Stimulated activated CD8-positive, alpha-beta memory T cell treated with anti-CD3 and anti-CD28 coated beads, Interleukin-7, amount 100 ng/mL, for 4 hours (primary cell): ENCODE results near the gene CCDC12.

Source experiments
- DNase-seq, 2 donors: peaks; one replicate each; pipeline ENCODE4 v3.0.0-alpha.2; 2020; ENCODE audit warnings: low read depth in 2 of 2

CCDC12 gene

DNA sequence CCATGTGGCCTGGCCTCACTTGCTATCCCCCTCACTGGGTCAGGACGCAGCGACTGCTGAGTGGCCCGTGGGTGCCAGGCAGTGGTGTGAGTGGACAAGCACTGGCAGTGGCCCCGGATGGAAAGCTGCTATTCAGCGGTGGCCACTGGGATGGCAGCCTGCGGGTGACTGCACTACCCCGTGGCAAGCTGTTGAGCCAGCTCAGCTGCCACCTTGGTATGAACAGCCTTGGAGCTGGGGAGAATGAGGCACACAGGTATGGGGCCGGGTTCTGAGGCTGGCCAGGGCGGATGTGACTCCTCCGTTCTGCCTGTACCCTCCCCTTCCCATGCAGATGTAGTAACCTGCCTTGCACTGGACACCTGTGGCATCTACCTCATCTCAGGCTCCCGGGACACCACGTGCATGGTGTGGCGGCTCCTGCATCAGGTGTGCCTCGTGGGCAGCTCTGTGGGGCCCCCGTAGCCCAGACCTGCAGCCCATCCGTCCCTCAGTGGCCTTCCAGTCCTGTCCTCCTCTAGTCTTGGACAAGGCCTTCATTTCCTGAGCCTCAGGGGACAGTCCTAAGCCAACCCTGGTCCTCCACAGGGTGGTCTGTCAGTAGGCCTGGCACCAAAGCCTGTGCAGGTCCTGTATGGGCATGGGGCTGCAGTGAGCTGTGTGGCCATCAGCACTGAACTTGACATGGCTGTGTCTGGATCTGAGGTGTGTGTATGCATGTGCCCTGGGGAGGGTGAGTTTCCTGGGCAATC is 31.1 kb upstream of the CCDC12 start:
- DNase-seq, result no peak

DNA sequence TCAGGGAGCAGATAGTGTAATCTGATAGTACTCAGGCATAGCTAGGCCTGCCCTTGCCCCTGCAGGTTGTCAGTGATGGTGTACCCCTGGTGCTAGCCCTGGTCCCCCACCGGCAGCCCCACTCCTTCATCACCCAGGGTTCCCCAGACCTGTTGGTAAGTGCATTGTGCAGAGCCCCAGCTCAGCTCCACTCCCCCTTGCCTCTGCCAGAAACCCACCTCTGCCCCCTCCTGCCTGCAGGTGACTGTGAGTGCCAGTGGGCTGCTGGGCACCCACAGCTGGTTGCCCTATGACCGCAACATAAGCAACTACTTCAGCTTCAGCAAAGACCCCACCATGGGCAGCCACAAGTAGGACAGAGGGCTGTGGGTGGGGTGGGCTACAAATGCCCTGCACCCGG is 30.5 kb upstream of the CCDC12 start:
- no peak for DNase-seq

DNA sequence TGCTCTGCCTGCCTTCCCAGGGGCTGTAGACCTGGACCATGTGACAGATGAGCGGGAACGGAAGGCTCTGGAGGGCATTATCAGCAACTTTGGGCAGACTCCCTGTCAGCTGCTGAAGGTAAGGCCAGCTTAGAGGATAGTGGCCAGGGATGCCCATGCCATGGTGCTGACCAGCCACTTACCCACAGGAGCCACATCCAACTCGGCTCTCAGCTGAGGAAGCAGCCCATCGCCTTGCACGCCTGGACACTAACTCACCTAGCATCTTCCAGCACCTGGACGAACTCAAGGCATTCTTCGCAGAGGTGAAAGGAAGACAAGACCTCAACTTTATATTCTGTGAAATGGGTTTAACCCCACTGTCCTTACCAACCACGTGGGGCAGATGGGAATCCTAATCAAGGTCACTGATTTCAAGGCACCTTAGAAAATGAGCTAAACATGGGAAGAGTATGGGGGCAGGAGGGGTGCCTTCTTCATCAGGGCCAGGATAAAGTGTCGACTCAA is 29.7 kb upstream of the CCDC12 start:
- DNase-seq, result no peak

DNA sequence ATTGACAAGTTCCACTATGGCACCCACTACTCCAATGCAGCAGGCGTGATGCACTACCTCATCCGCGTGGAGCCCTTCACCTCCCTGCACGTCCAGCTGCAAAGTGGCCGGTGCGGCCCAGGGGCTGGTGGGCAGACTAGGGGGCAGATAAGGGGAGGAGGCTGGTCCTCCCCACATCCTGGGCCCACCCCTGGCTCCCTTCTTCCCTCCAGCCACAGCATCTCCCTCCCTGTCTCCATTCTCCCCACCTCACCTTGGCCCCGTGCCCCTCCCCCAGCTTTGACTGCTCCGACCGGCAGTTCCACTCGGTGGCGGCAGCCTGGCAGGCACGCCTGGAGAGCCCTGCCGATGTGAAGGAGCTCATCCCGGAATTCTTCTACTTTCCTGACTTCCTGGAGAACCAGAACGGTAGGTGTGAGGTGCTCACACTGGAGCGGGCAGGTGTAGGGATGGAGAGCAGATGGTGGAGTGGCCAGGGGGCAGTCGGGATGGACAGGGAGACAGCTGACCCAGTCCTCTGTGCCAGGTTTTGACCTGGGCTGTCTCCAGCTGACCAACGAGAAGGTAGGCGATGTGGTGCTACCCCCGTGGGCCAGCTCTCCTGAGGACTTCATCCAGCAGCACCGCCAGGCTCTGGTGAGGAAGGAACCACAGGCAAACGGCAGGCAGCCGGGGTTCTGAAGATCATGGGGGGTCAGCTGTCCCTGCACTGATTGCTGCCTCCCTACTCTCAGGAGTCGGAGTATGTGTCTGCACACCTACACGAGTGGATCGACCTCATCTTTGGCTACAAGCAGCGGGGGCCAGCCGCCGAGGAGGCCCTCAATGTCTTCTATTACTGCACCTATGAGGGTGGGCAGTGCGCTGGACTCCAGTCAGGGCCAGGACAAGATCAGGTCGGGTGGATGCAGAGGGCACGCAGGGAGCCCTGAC is 28.9 kb upstream of the CCDC12 start:
- no peak for DNase-seq

DNA sequence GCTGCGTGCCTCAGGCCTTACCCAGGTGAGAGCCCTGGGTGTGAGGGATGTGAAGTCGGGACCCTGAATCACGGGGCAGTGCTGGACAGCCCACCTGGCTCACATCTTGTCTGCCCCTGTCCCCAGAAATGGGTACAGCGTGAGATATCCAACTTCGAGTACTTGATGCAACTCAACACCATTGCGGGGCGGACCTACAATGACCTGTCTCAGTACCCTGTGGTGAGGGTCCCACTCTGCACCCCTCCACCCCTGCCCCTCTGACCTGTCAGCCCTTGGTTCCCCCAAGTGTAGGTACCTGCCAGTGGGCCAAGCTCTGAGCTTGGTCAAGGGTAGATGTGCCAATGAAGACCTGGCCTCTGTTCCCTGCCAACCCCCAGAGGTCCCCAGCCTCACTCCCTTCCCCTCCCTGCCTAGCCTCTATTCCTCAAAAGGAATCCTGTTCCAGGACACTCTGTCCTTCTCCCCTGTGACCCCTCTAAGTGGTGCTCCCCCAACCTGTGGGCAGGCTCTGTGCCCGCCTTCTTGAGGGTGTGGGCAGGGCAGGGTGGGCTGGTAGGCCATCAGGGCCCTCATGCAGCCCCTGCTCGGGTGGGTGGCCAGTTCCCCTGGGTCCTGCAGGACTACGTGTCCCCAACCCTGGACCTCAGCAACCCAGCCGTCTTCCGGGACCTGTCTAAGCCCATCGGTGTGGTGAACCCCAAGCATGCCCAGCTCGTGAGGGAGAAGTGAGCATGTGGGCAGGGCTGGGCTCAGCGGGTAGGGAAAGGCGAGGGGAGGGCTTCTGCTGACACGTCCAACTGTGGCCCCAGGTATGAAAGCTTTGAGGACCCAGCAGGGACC is 28.0 kb upstream of the CCDC12 start:
- DNase-seq, result no peak

DNA sequence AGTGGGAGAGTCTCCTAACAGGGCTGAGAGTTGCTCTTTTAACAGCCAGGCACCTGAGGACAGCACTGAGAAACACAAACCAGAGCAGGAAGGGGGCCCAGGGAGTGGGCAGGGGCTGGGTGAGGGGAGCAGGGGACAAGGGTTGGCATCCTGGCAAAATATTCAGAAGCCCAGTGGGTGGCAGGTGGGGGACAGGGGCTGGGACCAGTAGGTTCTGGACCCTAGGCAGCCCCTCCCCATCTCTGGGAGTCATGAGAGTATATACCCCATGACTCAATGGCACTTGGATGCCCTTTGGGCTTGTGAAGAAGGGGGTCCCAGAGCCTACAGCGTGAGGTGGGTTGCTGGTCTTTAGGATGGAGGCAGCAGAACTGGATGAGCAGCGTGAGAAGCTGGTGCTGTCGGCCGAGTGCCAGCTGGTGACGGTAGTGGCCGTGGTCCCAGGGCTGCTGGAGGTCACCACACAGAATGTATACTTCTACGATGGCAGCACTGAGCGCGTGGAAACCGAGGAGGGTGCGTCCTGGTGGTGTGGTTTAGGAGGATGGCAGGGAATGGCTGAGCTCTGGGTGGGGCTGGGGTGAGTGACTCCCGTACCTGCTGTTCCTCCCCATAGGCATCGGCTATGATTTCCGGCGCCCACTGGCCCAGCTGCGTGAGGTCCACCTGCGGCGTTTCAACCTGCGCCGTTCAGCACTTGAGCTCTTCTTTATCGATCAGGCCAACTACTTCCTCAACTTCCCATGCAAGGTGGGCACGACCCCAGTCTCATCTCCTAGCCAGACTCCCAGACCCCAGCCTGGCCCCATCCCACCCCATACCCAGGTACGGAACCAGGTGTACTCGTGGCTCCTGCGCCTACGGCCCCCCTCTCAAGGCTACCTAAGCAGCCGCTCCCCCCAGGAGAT is 27.2 kb upstream of the CCDC12 start:
- no peak for DNase-seq

DNA sequence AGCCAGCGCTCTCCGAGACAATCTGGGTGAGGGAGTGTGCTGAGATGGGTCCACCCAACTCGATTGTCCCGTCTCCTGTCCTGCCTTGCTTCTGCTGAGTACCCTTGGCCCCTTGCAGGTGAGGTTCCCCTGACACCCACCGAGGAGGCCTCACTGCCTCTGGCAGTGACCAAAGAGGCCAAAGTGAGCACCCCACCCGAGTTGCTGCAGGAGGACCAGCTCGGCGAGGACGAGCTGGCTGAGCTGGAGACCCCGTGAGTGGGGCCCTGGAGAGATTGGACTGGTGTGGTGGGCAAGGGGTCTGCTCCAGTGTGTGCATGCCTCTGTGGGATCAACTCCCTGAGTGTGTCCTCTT is 26.5 kb upstream of the CCDC12 start:
- no peak for DNase-seq

DNA sequence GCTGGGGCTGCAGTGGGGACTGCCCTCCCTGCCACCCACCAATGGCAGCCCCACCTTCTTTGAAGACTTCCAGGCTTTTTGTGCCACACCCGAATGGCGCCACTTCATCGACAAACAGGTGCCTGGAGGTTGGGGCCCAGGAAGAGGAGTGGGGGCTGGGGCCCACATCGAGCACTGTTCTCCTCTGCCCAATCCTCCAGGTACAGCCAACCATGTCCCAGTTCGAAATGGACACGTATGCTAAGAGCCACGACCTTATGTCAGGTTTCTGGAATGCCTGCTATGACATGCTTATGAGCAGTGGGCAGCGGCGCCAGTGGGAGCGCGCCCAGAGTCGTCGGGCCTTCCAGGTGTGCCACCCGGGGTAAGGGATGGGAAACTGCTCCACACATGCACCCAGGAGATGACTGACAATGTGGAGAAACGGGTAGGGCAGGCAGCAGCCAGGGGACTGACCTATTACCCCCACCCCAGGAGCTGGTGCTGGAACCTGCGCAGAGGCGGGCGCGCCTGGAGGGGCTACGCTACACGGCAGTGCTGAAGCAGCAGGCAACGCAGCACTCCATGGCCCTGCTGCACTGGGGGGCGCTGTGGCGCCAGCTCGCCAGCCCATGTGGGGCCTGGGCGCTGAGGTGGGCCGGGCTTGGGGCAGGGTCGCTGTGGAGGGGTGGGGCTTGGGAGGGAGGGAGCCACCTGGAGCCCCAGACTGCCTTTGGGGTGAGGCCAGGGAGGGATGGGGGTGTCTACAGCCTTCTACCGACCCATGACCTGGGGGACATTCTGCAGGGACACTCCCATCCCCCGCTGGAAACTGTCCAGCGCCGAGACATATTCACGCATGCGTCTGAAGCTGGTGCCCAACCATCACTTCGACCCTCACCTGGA is 25.9 kb upstream of the CCDC12 start:
- no peak for DNase-seq

DNA sequence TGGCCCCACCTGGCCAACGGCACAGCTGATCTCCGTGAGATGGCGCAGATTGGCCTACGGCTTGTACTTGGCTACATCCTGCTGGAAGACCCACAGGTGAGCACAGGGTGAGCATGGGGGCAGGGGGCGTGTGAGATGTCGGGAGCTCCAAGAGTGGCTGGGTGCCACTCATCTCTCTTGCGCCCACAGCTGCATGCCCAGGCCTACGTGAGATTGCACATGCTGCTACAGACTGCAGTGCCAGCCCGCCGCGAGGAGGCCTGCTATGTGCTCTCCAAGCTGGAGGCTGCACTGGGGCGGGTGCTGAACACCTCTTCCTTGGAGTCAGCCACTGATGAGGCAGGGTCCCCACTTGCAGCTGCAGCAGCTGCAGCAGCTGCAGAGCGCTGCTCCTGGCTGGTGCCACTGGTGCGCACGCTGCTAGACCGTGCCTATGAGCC is 25.2 kb upstream of the CCDC12 start:
- no peak for DNase-seq

DNA sequence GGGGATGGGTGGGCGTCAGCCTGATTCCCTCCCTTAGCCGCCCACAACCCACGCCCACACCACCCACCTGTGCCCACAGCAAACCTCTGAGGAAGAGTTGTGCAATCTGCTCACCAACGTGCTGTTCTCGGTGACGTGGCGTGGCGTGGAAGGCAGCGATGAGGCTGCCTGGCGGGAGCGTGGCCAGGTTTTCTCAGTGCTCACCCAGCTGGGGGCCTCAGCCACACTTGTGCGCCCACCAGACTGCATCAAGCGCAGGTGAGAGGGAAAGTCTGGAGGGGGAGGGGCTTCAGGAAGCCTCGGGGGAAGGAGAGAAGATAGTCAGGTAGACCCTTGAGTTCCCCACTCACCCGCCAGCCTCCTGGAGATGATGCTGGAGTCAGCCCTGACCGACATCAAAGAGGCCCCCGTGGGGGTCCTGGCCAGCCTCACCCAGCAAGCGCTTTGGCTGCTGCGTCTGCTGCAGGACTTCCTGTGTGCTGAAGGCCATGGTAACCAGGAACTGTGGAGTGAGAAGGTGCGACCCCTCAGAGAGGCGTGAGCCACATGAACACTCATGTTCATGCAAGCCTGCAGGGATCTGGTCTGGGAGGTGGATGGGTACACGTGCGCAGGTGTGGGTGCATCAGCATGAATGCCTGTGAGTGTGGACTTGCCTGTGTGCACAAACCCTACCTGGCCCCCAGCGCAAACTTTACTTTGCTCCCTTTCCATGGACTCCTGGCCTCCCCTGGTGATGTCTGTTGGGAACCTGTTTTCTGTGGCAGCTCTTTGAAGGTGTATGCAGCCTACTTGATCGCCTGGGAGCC is 24.6 kb upstream of the CCDC12 start:
- DNase-seq, result no peak

DNA sequence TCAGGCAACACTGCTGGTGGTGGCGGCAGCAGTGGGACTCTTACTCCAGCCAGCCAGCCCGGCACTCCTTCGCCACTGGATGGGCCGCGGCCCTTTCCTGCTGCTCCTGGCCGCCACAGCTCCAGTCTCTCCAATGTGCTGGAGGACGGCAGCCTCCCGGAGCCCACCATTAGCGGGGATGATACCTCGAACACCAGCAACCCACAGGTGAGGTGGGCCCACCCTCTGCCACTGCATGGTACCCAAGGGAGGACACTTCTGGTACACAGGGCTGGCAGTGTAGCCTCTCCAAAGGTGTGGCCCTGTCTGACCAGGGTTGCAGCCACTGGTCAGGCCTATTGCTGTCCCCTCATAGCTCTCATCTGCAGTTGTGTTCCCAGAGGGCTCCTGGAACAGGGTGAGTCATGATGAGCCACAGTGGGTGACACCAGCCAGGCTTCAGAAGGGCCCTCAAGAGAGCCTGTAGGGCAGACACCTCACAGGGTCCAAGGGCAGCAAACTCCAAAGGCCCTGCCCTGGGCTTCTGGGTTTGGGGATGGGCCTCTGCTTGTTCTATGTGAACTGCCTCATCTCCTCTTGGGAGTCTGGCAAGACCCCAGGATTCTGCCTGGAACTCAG is 23.8 kb upstream of the CCDC12 start:
- no peak for DNase-seq

DNA sequence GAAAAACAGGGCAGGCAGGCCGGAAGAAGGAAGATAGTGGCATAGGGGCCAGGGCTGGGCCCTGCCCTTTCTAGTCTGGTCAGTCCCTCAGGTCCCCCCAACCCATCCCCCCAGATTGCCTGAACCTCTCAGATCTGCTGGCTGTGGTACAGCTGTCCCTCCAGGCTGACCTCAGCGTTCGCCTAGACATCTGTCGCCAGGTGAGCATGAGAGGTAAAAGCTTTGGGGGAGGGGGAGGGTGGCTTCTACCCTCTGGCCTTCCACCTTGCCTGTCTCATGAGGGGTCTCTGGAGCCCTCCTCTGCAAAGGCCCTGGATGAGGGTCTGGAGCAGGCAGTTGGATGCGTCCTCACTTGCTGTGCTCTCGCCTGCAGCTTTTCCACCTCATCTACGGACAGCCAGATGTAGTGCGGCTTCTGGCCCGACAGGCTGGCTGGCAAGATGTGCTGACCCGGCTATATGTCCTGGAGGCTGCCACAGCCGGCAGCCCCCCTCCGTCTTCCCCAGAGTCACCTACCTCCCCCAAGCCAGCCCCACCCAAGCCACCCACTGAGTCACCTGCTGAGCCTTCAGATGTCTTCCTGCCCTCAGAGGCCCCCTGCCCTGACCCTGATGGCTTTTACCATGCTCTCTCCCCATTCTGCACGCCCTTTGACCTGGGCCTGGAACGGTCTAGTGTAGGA is 23.1 kb upstream of the CCDC12 start:
- DNase-seq, result no peak

DNA sequence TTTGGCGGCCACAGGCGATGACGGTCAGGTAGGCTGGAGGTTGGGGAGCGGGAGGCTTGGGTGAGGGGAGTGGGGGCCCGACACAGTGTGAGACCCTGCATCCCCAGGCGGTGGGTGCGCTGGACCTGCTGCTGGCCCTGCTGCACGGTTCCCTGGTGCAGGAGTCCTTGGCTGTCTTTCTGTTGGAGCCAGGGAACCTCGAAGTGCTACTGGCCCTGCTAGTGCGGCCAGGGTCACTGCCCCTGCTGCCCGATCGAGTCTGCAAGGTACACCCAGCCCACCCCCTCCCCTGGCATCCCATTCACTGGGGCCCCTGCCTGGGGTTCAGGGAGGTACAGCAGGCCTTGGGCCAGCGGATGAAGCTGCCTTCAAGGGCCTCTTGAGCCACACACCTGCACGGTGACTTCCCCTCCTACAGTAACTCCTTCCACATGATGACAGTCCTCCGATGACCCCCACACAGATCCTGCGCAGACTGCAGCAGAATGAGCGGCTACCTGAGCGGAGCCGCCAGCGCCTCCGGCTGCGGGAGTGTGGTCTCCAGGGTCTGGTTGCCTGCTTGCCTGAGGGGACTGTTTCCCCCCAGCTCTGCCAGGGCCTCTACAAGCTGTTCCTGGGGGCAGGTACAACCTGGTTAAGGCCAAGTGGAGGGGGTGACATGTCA is 22.4 kb upstream of the CCDC12 start:
- DNase-seq, result no peak

DNA sequence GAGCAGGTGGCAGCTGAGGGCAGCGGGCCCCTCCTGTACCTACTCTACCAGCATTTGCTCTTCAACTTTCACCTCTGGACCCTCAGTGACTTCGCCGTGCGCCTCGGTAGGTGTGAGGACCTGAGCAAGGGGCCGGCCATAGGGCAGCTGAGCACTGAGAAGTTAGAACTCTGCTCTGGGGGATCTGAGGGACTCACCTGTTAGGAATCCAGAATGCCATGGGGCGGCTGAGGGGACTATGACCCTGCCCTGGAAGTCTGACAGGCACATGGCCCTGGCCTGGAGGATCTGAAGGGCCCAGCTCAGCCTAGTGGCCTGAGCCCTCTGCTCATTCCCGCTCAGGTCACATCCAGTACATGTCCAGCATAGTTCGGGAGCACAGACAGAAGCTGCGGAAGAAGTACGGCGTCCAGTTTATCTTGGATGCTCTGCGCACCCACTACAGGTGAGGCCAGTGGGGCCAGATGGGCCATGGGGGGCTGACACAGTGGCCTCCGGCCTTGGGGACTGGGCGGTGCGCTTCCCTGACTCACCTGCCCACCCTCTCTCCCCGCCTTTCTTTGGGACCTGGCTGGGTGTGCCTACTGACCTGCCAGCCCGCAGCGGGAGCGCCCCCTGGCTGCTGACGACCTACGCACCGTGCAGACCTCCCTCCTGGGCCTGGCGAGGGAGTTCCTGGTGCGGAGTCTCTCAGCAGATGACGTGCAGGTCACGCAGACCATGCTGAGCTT is 21.7 kb upstream of the CCDC12 start:
- DNase-seq, result peak in 1 of 2 donors; percentile 57

DNA sequence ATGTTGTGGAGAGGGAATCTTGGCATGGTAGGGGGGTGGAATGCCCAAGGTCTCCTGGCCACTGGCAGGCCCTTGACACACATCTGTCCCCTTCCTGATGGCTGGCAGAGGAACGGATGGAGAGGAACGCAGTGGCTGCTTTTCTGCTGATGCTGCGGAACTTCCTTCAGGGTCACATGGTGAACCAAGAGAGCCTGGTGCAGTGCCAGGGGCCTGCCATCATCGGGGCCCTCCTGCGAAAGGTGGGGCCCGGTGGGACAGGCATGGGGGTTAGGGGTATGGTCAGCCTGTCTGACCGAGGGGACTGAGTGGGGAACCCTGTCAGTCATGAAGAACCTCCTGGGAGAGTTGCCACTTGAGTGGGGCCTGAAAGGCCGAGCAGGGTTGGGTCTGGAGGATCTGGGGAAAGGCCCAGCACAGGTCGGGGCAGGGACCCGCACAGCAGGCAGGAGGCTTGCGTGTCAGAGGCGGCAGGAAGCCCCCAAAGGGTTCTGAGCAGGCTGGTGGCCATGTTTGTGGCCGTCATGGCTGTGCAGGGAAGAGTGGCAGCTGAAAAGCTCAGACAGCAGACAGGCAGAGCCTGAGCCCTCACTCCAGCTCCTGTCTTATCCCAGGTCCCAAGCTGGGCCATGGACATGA is 21.0 kb upstream of the CCDC12 start:
- DNase-seq, result no peak
